Brain microvascular endothelial cell (primary cell): Measurements from ENCODE around the gene ENPP4.
"Not testable (repeated sequence)": the region's sequence is repeated elsewhere in the genome, so short reads cannot be mapped to it uniquely, and the experiment has no call there.

Experiments used
- DNase-seq: peaks from one replicate; pipeline ENCODE4 v3.0.0-alpha.2; 2020
- H3K27ac ChIP-seq: fragments of 250-450 bp; sonication (Bioruptor Pico); 2 replicates; pipeline ENCODE4 v1.5.1; 2020; ENCODE audit warnings: mild to moderate bottlenecking, moderate library complexity
- H3K27me3 ChIP-seq: fragments of 250-450 bp; sonication (Bioruptor Pico); replicated peaks from 2 replicates; pipeline ENCODE4 v1.5.1; 2020; ENCODE audit warnings: mild to moderate bottlenecking
- H3K36me3 ChIP-seq: fragments of 250-450 bp; sonication (Bioruptor Pico); replicated peaks from 2 replicates; pipeline ENCODE4 v1.5.1; 2020; ENCODE audit warnings: mild to moderate bottlenecking
- H3K4me3 ChIP-seq: 2 replicates; pipeline ENCODE4 v1.5.1; 2011; ENCODE audit warnings: low read depth, mild to moderate bottlenecking, control low read depth, low read length, moderate library complexity
- CTCF ChIP-seq: IDR thresholded peaks from 2 replicates; pipeline ENCODE4 v1.5.1; 2011; ENCODE audit warnings: low read depth, mild to moderate bottlenecking, moderate library complexity, low read length, control low read depth, inconsistent platforms; ENCODE audit errors: missing control alignments
- in situ Hi-C: cut with HindIII; loops from 2 replicates; pipeline ENCODE4 v1.10.0; 2017; ENCODE audit warnings: low sequenced_read_pairs, low pct_ligation_motif_present

Gene ENPP4

GRCh38 chr6:46135176-46135575 is 5.4 kb downstream of the ENPP4 start:
- DNase-seq, result no peak
- Histone ChIP-seq H3K27ac (no peak overlapping the region), H3K4me3 (no peak overlapping the region), H3K36me3 (no peaks in the 10 kb centered on the region), H3K27me3 (no peaks in the 10 kb centered on the region)
- no peak for TF ChIP-seq CTCF
- in situ Hi-C loops, result no loop called here

- Histone ChIP-seq H3K27ac (no peak overlapping the region), H3K27me3 (no peaks in the 10 kb centered on the region), H3K36me3 (no peaks in the 10 kb centered on the region), H3K4me3 (no peak overlapping the region)
- in situ Hi-C loops, result no loop called here
- DNase-seq, result no peak
- TF ChIP-seq CTCF, result no peak
Measured at GRCh38 chr6:46136831-46137230, 7.0 kb downstream of the ENPP4 start.

- no peak overlapping the region for H3K27ac ChIP-seq
- no peak for TF ChIP-seq CTCF
- no peak for DNase-seq
- no peaks in the 10 kb centered on the region for H3K27me3 ChIP-seq
- no peaks in the 10 kb centered on the region for H3K36me3 ChIP-seq
- in situ Hi-C loops, result no loop called here
- H3K4me3 ChIP-seq, result no peak overlapping the region
Measured at GRCh38 chr6:46137387-46137786, 7.6 kb downstream of the ENPP4 start.

GRCh38 chr6:46138281-46138680 is 8.5 kb downstream of the ENPP4 start:
- TF ChIP-seq CTCF, result no peak
- no peaks in the 10 kb centered on the region for H3K27me3 ChIP-seq
- H3K4me3 ChIP-seq, result no peak overlapping the region
- DNase-seq, result no peak
- H3K27ac ChIP-seq, result no peak overlapping the region
- no peaks in the 10 kb centered on the region for H3K36me3 ChIP-seq
- in situ Hi-C loops, result no loop called here

- in situ Hi-C loops, result no loop called here
Measured at GRCh38 chr6:46144270-46144669, 14.5 kb downstream of the ENPP4 start.

GRCh38 chr6:46149066-46149465 is 19.3 kb downstream of the ENPP4 start:
- in situ Hi-C loops, H3K4me3 ChIP-seq: not testable (repeated sequence)

More at GRCh38 chr6:46144270-46144669, 14.5 kb downstream of the ENPP4 start:
- no peak overlapping the region for H3K4me3 ChIP-seq
- no peak for DNase-seq
- no peaks in the 10 kb centered on the region for H3K27me3 ChIP-seq
- H3K36me3 ChIP-seq, result no peaks in the 10 kb centered on the region
- no peak overlapping the region for H3K27ac ChIP-seq
- no peak for TF ChIP-seq CTCF

More at GRCh38 chr6:46149066-46149465, 19.3 kb downstream of the ENPP4 start:
- not testable (repeated sequence) for H3K27ac ChIP-seq, H3K36me3 ChIP-seq, DNase-seq, H3K27me3 ChIP-seq
